Stomach (tissue), 9 donors: ENCODE measurements around the gene TAS2R7. TPM values are rescaled to one million over a fixed set of nuclear protein-coding genes. Genes with fewer than 3 reads are reported as not detected.
"Not testable (repeated sequence)": the region's sequence is repeated elsewhere in the genome, so short reads cannot be mapped to it uniquely, and the experiment has no call there.

Experiments
- DNase-seq, 2 donors: peaks; one replicate each; pipeline versions ENCODE4 v3.0.0 to v3.0.0-alpha.2; 2013 to 2019
- H3K27ac ChIP-seq, 5 donors: fragments of 200-600 bp in 4 of 5; sonication (generic) in 4 of 5; one replicate each; pipeline ENCODE4 v1.5.1; 2013 to 2019; ENCODE audit warnings: mild to moderate bottlenecking in 1 of 5, moderate library complexity in 1 of 5
- H3K27me3 ChIP-seq, 3 donors: fragments of 200-600 bp; sonication (generic); one replicate each; pipeline ENCODE4 v1.5.1; 2017 to 2019; ENCODE audit warnings: mixed run types in 1 of 3
- H3K36me3 ChIP-seq, 4 donors: fragments of 200-600 bp; sonication (generic); 1 replicate in 3 of 4; 2 replicates in 1 of 4; pipeline ENCODE4 v1.5.1; 2016 to 2019
- H3K4me1 ChIP-seq, 4 donors: fragments of 200-600 bp; sonication (generic); one replicate each; pipeline ENCODE4 v1.5.1; 2016 to 2019
- H3K4me3 ChIP-seq, 4 donors: fragments of 200-600 bp; sonication (generic) in 3 of 4; one replicate each; pipeline ENCODE4 v1.5.1; 2016 to 2019; ENCODE audit warnings: mild to moderate bottlenecking in 1 of 4
- H3K9me3 ChIP-seq, 4 donors: fragments of 200-600 bp; sonication (generic); one replicate each; pipeline ENCODE4 v1.5.1; 2016 to 2019
- EP300 ChIP-seq: sonication (generic); formaldehyde crosslinking; IDR thresholded peaks from one replicate; pipeline ENCODE4 v1.6.1; 2017; ENCODE audit warnings: antibody characterized with exemption
- POLR2A ChIP-seq, 4 donors: fragments of 450-650 bp; IDR thresholded peaks; one replicate each; pipeline ENCODE4 v1.6.1; 2016; ENCODE audit warnings: antibody characterized with exemption in 4 of 4, control low read depth in 2 of 4, mild to moderate bottlenecking in 1 of 4, moderate library complexity in 1 of 4
- POLR2AphosphoS5 ChIP-seq, 3 donors: sonication (generic); formaldehyde crosslinking; IDR thresholded peaks; one replicate each; pipeline ENCODE4 v1.6.1; 2016; ENCODE audit warnings: antibody characterized with exemption in 3 of 3
- WGBS, 5 donors: extraction: QIAGEN DNeasy Blood & Tissue Kit in 3 of 5; methylation state at CpG; one replicate each; pipeline versions ENCODE4 v1.1.5 to v1.1.7; 2013 to 2018; 5-methylcytosine and 5-hydroxymethylcytosine counted together
- intact Hi-C: fragments of 100-400 bp; cut with DNase I; formaldehyde crosslinking; loops from one replicate; pipeline ENCODE4 v1.15.1; 2023; ENCODE audit warnings: low total_unique reads
- polyA plus RNA-seq, 3 donors: library from polyadenylated mRNA; stranded (reverse); fragments of 200-250 nt; gene quantifications; one replicate each; pipeline ENCODE4 v1.2.3, GENCODE V29; 2013
- total RNA-seq, 5 donors: library from RNA; depleted of rRNA; stranded (reverse); fragments of >200 nt; gene quantifications; one replicate each; pipeline versions ENCODE4 v1.1.0 to v1.2.3, GENCODE V29; 2014 to 2016
- TF ChIP-seq, protein P1 (sequence below), 7 experiments: fragments of 450-650 bp in 4 of 7; fragments of 200-600 bp in 3 of 7; sonication (generic) in 3 of 7; IDR thresholded peaks; one replicate each; pipeline ENCODE4 v1.5.1; 2016 to 2019; ENCODE audit warnings: antibody characterized with exemption in 7 of 7, control low read depth in 2 of 7, mild to moderate bottlenecking in 1 of 7
- donor health status: healthy with polysubstance abuse.
- donor health status: Bipolar disorder and iron deficiency.
- donor health status: healthy.

TAS2R7 gene
- total and polyA plus RNA-seq, 8 donors = not detected

- H3K4me3 ChIP-seq = no peak overlapping the region
- H3K27ac ChIP-seq = no peak overlapping the region
- no peaks in the 10 kb centered on the region for H3K27me3 ChIP-seq
- no peaks in the 10 kb centered on the region for H3K4me1 ChIP-seq
- no peak for DNase-seq
- no peaks in the 10 kb centered on the region for H3K9me3 ChIP-seq
- intact Hi-C loops = no loop called here
- WGBS, 5 donors = 45 to 67% (median 53%) methylated on average over 5 of the region's 5 CpGs
- H3K36me3 ChIP-seq = no peaks in the 10 kb centered on the region
- TF ChIP-seq POLR2A (IDR thresholded peaks at IDR 0.05) = no peak
- TF ChIP-seq, protein P1, sequence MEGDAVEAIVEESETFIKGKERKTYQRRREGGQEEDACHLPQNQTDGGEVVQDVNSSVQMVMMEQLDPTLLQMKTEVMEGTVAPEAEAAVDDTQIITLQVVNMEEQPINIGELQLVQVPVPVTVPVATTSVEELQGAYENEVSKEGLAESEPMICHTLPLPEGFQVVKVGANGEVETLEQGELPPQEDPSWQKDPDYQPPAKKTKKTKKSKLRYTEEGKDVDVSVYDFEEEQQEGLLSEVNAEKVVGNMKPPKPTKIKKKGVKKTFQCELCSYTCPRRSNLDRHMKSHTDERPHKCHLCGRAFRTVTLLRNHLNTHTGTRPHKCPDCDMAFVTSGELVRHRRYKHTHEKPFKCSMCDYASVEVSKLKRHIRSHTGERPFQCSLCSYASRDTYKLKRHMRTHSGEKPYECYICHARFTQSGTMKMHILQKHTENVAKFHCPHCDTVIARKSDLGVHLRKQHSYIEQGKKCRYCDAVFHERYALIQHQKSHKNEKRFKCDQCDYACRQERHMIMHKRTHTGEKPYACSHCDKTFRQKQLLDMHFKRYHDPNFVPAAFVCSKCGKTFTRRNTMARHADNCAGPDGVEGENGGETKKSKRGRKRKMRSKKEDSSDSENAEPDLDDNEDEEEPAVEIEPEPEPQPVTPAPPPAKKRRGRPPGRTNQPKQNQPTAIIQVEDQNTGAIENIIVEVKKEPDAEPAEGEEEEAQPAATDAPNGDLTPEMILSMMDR (IDR thresholded peaks at IDR 0.05) = no peak
- no peak for TF ChIP-seq POLR2AphosphoS5 (IDR thresholded peaks at IDR 0.05)
Observed at GRCh38 chr12:10801741-10802140, 686 bp downstream of the TAS2R7 start.

DNA sequence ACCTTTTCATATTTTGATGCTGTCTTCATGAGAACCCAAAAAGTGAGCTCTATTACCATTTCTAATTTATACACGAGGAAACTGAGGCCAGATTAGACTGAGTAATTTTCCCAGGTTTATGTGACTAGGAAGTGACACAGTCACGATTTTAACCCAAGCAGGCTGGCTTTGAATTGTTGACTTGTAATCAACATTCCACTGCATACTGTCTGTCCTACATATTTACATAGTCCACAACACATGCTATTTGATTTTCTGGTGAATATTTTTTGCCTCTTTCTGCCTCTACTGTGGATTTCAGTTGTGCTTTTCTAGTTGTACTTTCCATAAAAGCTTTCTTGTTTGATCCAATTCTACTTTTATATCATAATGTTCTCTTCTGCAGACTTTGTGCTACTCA is 8.2 kb downstream of the TAS2R7 start:
- TF ChIP-seq POLR2A (IDR thresholded peaks at IDR 0.05) (no peak), EP300 (no peak), POLR2AphosphoS5 (IDR thresholded peaks at IDR 0.05) (no peak)
- TF ChIP-seq, protein P1 (IDR thresholded peaks at IDR 0.05) = no peak
- Histone ChIP-seq H3K36me3 (no peaks in the 10 kb centered on the region), H3K9me3 (no peaks in the 10 kb centered on the region), H3K27me3 (no peaks in the 10 kb centered on the region), H3K4me1 (no peaks in the 10 kb centered on the region), H3K4me3 (no peak overlapping the region), H3K27ac (no peak overlapping the region)
- WGBS, 5 donors = 37 to 53% (median 46%) methylated on average over 2 of the region's 2 CpGs
- intact Hi-C loops = no loop called here
- DNase-seq = no peak

GRCh38 chr12:10791769-10792168 is 10.7 kb downstream of the TAS2R7 start:
- DNase-seq, H3K4me1 ChIP-seq, H3K4me3 ChIP-seq, H3K36me3 ChIP-seq, H3K27me3 ChIP-seq, H3K27ac ChIP-seq, H3K9me3 ChIP-seq, intact Hi-C loops: not testable (repeated sequence)
- 82 to 97% (median 92%) methylated on average over 4 of the region's 4 CpGs for WGBS, 5 donors

GRCh38 chr12:10783252-10783651 is 19.2 kb downstream of the TAS2R7 start:
- 71 to 83% (median 73%) methylated on average over 5 of the region's 5 CpGs for WGBS, 5 donors
- Histone ChIP-seq H3K9me3 (no peaks in the 10 kb centered on the region), H3K27ac (no peak overlapping the region), H3K36me3 (no peaks in the 10 kb centered on the region), H3K4me1 (no peaks in the 10 kb centered on the region), H3K4me3 (no peak overlapping the region), H3K27me3 (no peaks in the 10 kb centered on the region)
- no peak for TF ChIP-seq EP300
- TF ChIP-seq, protein P1 (IDR thresholded peaks at IDR 0.05) = no peak
- TF ChIP-seq POLR2AphosphoS5 (IDR thresholded peaks at IDR 0.05) = no peak
- no peak for TF ChIP-seq POLR2A (IDR thresholded peaks at IDR 0.05)
- DNase-seq = no peak
- intact Hi-C loops = no loop called here

GRCh38 chr12:10779103-10779502 is 23.3 kb downstream of the TAS2R7 start:
- H3K36me3 ChIP-seq = no peaks in the 10 kb centered on the region
- intact Hi-C loops = no loop called here
- no peaks in the 10 kb centered on the region for H3K9me3 ChIP-seq
- no peaks in the 10 kb centered on the region for H3K4me1 ChIP-seq
- peaks cover 0 to 4% (median 0%) of the 10 kb centered on the region in 3 donors for H3K27me3 ChIP-seq
- TF ChIP-seq EP300 = no peak
- DNase-seq = no peak
- 78 to 89% (median 82%) methylated on average over 2 of the region's 2 CpGs for WGBS, 5 donors
- no peak overlapping the region for H3K4me3 ChIP-seq
- H3K27ac ChIP-seq = no peak overlapping the region
